Lower leg skin (tissue), 4 donors: Measurements from ENCODE around the gene FOXP4. TPM values are rescaled to one million over a fixed set of nuclear protein-coding genes. Genes with fewer than 3 reads are reported as not detected.

Experiments
- DNase-seq, 2 donors: peaks; one replicate each; pipeline ENCODE4 v3.0.0-alpha.2; 2019; ENCODE audit warnings: low spot score in 2 of 2
- H3K4me3 ChIP-seq: fragments of 200-600 bp; sonication (generic); 2 replicates; pipeline ENCODE4 v1.5.1; 2017; ENCODE audit warnings: mild to moderate bottlenecking, low read depth; ENCODE audit not compliant: poor library complexity, severe bottlenecking
- POLR2A ChIP-seq, 2 donors: fragments of 450-650 bp; IDR thresholded peaks; one replicate each; pipeline ENCODE4 v1.6.1; 2016 to 2017; ENCODE audit warnings: antibody characterized with exemption in 2 of 2, mild to moderate bottlenecking in 1 of 2, moderate library complexity in 1 of 2
- WGBS, 2 donors: methylation state at CpG; one replicate each; pipeline ENCODE4 v1.1.5; 2018; 5-methylcytosine and 5-hydroxymethylcytosine counted together
- intact Hi-C: fragments of 100-400 bp; cut with DNase I; formaldehyde crosslinking; loops from one replicate; pipeline ENCODE4 v1.15.0; 2023; ENCODE audit warnings: low total_unique reads
- total RNA-seq, 4 donors: library from RNA; depleted of rRNA; stranded (reverse); fragments of >200 nt; gene quantifications; one replicate each; pipeline ENCODE4 v1.1.0, GENCODE V29; 2016
- TF ChIP-seq, protein P1 (sequence below), 3 donors: fragments of 450-650 bp; IDR thresholded peaks; one replicate each; pipeline ENCODE4 v1.5.1; 2016; ENCODE audit warnings: antibody characterized with exemption in 3 of 3, mild to moderate bottlenecking in 3 of 3, moderate library complexity in 2 of 3

FOXP4 gene
- total RNA-seq, 4 donors from 2014 or later, result 7.5 to 11.6 (median 10.1) TPM

GRCh38 chr6:41551857-41552256, 5.7 kb downstream of the FOXP4 start:
- 91 to 92% methylated on average over 9 of the region's 9 CpGs for WGBS, 2 donors
- TF ChIP-seq, protein P1, sequence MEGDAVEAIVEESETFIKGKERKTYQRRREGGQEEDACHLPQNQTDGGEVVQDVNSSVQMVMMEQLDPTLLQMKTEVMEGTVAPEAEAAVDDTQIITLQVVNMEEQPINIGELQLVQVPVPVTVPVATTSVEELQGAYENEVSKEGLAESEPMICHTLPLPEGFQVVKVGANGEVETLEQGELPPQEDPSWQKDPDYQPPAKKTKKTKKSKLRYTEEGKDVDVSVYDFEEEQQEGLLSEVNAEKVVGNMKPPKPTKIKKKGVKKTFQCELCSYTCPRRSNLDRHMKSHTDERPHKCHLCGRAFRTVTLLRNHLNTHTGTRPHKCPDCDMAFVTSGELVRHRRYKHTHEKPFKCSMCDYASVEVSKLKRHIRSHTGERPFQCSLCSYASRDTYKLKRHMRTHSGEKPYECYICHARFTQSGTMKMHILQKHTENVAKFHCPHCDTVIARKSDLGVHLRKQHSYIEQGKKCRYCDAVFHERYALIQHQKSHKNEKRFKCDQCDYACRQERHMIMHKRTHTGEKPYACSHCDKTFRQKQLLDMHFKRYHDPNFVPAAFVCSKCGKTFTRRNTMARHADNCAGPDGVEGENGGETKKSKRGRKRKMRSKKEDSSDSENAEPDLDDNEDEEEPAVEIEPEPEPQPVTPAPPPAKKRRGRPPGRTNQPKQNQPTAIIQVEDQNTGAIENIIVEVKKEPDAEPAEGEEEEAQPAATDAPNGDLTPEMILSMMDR (IDR thresholded peaks at IDR 0.05), result no peak
- TF ChIP-seq POLR2A (IDR thresholded peaks at IDR 0.05), result no peak
- DNase-seq, result no peak
- no peak overlapping the region for H3K4me3 ChIP-seq
- intact Hi-C loops, result no loop called here

GRCh38 chr6:41552723-41553122, 6.5 kb downstream of the FOXP4 start:
- TF ChIP-seq POLR2A (IDR thresholded peaks at IDR 0.05), result no peak
- TF ChIP-seq, protein P1 (IDR thresholded peaks at IDR 0.05), result no peak
- H3K4me3 ChIP-seq, result no peak overlapping the region
- 91 to 93% methylated on average over 10 of the region's 10 CpGs for WGBS, 2 donors
- no peak for DNase-seq
- intact Hi-C loops, result no loop called here

- TF ChIP-seq, protein P1 (IDR thresholded peaks at IDR 0.05), result no peak
- no peak for TF ChIP-seq POLR2A (IDR thresholded peaks at IDR 0.05)
- 79 to 85% methylated on average over 1 of the region's 1 CpG for WGBS, 2 donors
- intact Hi-C loops, result no loop called here
Observed at GRCh38 chr6:41553405-41553999, 7.3 kb downstream of the FOXP4 start.

DNA sequence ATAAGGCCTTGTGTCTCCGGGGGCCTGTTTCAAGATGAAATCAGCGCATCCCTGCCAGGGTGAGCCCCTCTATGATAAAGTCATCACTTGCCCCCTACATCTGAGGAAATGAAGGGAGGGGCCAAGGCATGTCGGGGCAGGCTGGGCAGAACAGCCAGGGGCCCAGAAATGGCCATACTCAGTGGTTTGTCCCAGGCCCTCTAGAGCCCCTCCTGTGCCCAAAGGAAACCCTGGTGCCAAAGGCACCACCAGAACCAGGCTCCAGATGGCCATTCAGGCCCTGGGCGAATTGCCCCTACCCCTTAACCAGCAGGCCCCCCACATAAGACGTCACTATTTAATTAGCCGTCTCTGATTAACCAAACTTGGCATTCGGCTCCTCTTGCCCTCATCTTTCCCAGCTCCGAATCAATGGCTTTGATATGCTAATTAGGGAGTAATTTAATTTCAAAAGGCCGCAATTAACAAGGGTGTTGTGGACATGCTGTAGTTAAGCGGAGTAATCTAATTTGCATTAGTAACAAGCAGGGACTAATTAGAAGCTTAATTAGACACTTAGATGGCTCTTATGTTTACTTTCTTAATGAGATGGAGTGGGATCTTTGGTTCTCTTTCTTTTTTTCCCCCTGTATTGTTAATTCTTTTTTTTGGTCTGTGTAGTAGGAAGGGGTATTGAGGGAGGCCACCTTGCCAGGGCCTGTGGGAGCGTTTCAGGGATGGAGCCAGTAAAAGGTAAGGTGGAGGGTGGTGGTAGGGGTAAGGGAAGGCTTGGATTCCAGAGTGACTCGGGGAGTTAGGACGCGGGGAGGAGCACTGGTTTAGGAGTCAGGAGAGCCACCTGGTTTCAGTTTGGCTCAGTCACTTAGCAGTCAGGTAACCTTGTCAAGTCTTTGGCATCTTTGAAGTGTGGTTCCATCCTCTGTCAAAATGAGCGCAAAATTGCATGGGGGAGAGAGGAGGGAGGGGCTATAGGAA, 9.4 kb downstream of the FOXP4 start:
- no peak overlapping the region for H3K4me3 ChIP-seq
- WGBS, 2 donors, result 88 to 89% methylated on average over 15 of the region's 15 CpGs
- DNase-seq, result no peak
- TF ChIP-seq, protein P1 (IDR thresholded peaks at IDR 0.05), result no peak
- no peak for TF ChIP-seq POLR2A (IDR thresholded peaks at IDR 0.05)
- intact Hi-C loops, result no loop called here

More at GRCh38 chr6:41553405-41553999, 7.3 kb downstream of the FOXP4 start:
- H3K4me3 ChIP-seq, result no peak overlapping the region
- DNase-seq, result no peak

DNA sequence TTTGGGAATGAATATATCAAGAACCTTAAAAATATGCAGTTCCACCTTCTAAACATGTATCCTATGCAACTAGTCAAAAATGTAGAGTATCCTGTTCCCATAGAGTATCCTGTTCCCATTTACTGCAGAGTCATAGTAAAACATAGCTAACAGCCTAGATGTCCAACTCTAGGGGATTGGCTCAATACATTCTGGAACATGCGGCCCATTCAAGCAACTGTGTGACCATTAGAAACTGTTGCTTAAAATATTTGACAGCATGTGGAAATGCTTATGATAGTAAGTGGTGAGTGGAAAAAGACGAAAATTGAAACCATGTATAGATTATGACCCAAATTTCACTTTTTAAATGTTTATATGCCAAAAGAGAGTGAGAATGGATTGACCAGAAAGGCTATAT, 11.2 kb downstream of the FOXP4 start:
- 90 to 92% methylated on average over 2 of the region's 2 CpGs for WGBS, 2 donors
- no peak overlapping the region for H3K4me3 ChIP-seq
- intact Hi-C loops, result no loop called here
- TF ChIP-seq, protein P1 (IDR thresholded peaks at IDR 0.05), result no peak
- TF ChIP-seq POLR2A (IDR thresholded peaks at IDR 0.05), result no peak
- no peak for DNase-seq
